Neural cell (in vitro differentiated cells): Measurements from ENCODE around the gene TPRA1.

Experiments used
- CTCF ChIP-seq: fragments of 450-650 bp; IDR thresholded peaks from 2 replicates; pipeline ENCODE4 v1.5.1; 2014; ENCODE audit warnings: antibody characterized with exemption, mild to moderate bottlenecking, moderate library complexity; ENCODE audit not compliant: poor library complexity, severe bottlenecking
- EP300 ChIP-seq: fragments of 450-650 bp; conservative IDR thresholded peaks from 2 replicates; pipeline ENCODE4 v1.6.1; 2014; ENCODE audit warnings: antibody characterized with exemption, mild to moderate bottlenecking, moderate library complexity; ENCODE audit not compliant: poor library complexity, severe bottlenecking
- POLR2AphosphoS5 ChIP-seq: IDR thresholded peaks from 2 replicates; pipeline ENCODE4 v1.6.1; 2012
- RAD21 ChIP-seq: fragments of 450-650 bp; conservative IDR thresholded peaks from 2 replicates; pipeline ENCODE4 v1.6.1; 2014; ENCODE audit warnings: antibody characterized with exemption, mild to moderate bottlenecking, moderate library complexity
- SMC3 ChIP-seq: fragments of 450-650 bp; conservative IDR thresholded peaks from 2 replicates; pipeline ENCODE4 v1.6.1; 2014; ENCODE audit warnings: antibody characterized with exemption, mild to moderate bottlenecking, moderate library complexity; ENCODE audit not compliant: poor library complexity
- TAF1 ChIP-seq: IDR thresholded peaks from 2 replicates; pipeline ENCODE4 v1.6.1; 2012; ENCODE audit warnings: low read depth
- TF ChIP-seq, protein P1 (sequence below): IDR thresholded peaks from 2 replicates; pipeline ENCODE4 v1.6.1; 2012; ENCODE audit warnings: borderline replicate concordance

DNA sequence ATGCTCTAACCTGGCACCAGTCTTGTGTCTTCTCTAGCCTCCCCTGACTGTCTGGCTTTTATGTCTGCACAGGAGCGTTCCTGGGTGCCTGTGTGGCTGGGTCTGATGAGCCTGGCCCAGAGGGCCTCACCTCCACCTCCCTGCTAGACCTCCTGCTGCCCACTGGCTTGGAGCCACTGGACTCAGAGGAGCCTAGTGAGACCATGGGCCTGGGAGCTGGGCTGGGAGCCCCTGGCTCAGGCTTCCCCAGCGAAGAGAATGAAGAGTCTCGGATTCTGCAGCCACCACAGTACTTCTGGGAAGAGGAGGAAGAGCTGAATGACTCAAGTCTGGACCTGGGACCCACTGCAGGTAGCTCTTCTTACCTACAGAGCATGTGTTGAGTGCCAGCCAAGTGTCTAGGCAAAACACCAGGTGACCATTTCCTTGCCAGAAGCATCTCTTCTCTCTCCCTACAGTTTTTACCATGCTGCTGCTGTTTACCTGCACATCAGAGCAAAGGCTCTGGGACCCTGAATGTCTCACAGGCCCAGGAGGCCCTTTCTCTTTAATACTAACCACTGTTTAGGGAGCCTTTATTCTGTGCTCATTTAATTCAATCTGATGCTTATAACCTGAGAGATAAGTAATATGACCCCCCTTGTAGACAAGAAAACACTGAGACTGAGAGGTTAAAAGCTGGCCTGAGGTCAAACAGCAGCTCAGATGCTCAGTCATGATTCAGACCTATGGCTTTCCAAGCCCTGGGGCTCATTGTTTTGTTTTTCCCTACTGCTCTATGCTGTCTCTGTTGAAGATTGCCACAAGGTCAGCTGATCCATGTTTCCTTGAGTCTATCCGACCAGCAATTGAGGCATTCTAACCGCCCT is 48.9 kb upstream of the TPRA1 start:
- TF ChIP-seq, protein P1, sequence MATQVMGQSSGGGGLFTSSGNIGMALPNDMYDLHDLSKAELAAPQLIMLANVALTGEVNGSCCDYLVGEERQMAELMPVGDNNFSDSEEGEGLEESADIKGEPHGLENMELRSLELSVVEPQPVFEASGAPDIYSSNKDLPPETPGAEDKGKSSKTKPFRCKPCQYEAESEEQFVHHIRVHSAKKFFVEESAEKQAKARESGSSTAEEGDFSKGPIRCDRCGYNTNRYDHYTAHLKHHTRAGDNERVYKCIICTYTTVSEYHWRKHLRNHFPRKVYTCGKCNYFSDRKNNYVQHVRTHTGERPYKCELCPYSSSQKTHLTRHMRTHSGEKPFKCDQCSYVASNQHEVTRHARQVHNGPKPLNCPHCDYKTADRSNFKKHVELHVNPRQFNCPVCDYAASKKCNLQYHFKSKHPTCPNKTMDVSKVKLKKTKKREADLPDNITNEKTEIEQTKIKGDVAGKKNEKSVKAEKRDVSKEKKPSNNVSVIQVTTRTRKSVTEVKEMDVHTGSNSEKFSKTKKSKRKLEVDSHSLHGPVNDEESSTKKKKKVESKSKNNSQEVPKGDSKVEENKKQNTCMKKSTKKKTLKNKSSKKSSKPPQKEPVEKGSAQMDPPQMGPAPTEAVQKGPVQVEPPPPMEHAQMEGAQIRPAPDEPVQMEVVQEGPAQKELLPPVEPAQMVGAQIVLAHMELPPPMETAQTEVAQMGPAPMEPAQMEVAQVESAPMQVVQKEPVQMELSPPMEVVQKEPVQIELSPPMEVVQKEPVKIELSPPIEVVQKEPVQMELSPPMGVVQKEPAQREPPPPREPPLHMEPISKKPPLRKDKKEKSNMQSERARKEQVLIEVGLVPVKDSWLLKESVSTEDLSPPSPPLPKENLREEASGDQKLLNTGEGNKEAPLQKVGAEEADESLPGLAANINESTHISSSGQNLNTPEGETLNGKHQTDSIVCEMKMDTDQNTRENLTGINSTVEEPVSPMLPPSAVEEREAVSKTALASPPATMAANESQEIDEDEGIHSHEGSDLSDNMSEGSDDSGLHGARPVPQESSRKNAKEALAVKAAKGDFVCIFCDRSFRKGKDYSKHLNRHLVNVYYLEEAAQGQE: no peak
- TF ChIP-seq POLR2AphosphoS5: no peak
- TF ChIP-seq EP300: no peak
- no peak for TF ChIP-seq CTCF
- TF ChIP-seq SMC3: no peak
- TF ChIP-seq RAD21: no peak
- TF ChIP-seq TAF1: no peak
